Smooth muscle cell (in vitro differentiated cells): ENCODE results near the gene MRRF. TPM values are rescaled to one million over a fixed set of nuclear protein-coding genes. Genes with fewer than 3 reads are reported as not detected.

Source experiments
- DNase-seq: peaks from one replicate; lab custom pipeline; 2025; ENCODE audit not compliant: unreplicated experiment; lab: John Stamatoyannopoulos, UW
- H2AFZ ChIP-seq: fragments of 200-600 bp; sonication (generic); 2 replicates; pipeline ENCODE4 v1.6.0; 2016; ENCODE audit warnings: antibody characterized with exemption, low read depth, mild to moderate bottlenecking
- H3F3A ChIP-seq: fragments of 200-600 bp; sonication (generic); 2 replicates; pipeline ENCODE4 v1.6.0; 2017; ENCODE audit warnings: antibody characterized with exemption, low read depth
- H3K27ac ChIP-seq: fragments of 200-600 bp; sonication (generic); 2 replicates; pipeline ENCODE4 v1.5.1; 2016; ENCODE audit warnings: low read depth, mild to moderate bottlenecking
- H3K27me3 ChIP-seq: fragments of 200-600 bp; sonication (generic); 2 replicates; pipeline ENCODE4 v1.6.1; 2016; ENCODE audit warnings: low read depth, mild to moderate bottlenecking
- H3K36me3 ChIP-seq: fragments of 200-600 bp; sonication (generic); 2 replicates; pipeline ENCODE4 v1.5.1; 2016; ENCODE audit warnings: low read depth
- H3K4me1 ChIP-seq: fragments of 200-600 bp; sonication (generic); 2 replicates; pipeline ENCODE4 v1.5.1; 2016; ENCODE audit warnings: low read depth
- H3K4me2 ChIP-seq: fragments of 200-600 bp; sonication (generic); 2 replicates; pipeline ENCODE4 v1.6.0; 2016; ENCODE audit warnings: mild to moderate bottlenecking
- H3K4me3 ChIP-seq: fragments of 200-600 bp; sonication (generic); 2 replicates; pipeline ENCODE4 v1.5.1; 2016; ENCODE audit warnings: mild to moderate bottlenecking
- H3K79me2 ChIP-seq: fragments of 200-600 bp; sonication (generic); 2 replicates; pipeline ENCODE4 v1.6.0; 2016; ENCODE audit warnings: low read depth, mild to moderate bottlenecking
- H3K9ac ChIP-seq: fragments of 200-600 bp; sonication (generic); 2 replicates; pipeline ENCODE4 v1.6.0; 2016; ENCODE audit warnings: low read depth
- H3K9me3 ChIP-seq: fragments of 200-600 bp; sonication (generic); replicated peaks from 2 replicates; pipeline ENCODE4 v1.5.1; 2016; ENCODE audit warnings: low read depth
- H4K20me1 ChIP-seq: fragments of 200-600 bp; sonication (generic); 2 replicates; pipeline ENCODE4 v1.6.0; 2016; ENCODE audit warnings: low read depth
- CTCF ChIP-seq: fragments of 200-600 bp; sonication (generic); IDR thresholded peaks from 2 replicates; pipeline ENCODE4 v1.5.1; 2017; ENCODE audit warnings: borderline replicate concordance, mild to moderate bottlenecking, antibody characterized with exemption; ENCODE audit not compliant: insufficient read depth, poor library complexity, severe bottlenecking
- WGBS: methylation state at CpG from one replicate; pipeline ENCODE4 v1.1.7; 2016; ENCODE audit warnings: low lambda C conversion rate; 5-methylcytosine and 5-hydroxymethylcytosine counted together
- polyA plus RNA-seq: library from polyadenylated mRNA; unstranded; fragments of >200 nt; fragmentation: Nextera tagmentation; extraction: Ambion mirVana; gene quantifications from 2 replicates; pipeline ENCODE4 v1.2.1, GENCODE V29; 2016
- total RNA-seq: library from RNA; depleted of rRNA; stranded (reverse); fragments of >200 nt; gene quantifications from 2 replicates; pipeline ENCODE4 v1.2.3, GENCODE V29; 2014

MRRF gene
- total and polyA plus RNA-seq, 2 experiments from 2014 or later = 8.4 to 28.1 TPM

- Histone ChIP-seq H3K79me2 (no peaks in the 10 kb centered on the region), H3K36me3 (no peaks in the 10 kb centered on the region), H3K4me1 (peaks cover 7% of the 10 kb centered on the region), H3K9ac (no peak overlapping the region), H3K9me3 (no peaks in the 10 kb centered on the region), H3K27me3 (peaks cover 60% of the 10 kb centered on the region), H4K20me1 (no peaks in the 10 kb centered on the region), H2AFZ (no peak overlapping the region), H3F3A (no peaks in the 10 kb centered on the region), H3K27ac (no peak overlapping the region), H3K4me3 (no peak overlapping the region), H3K4me2 (no peak overlapping the region)
- no peak for DNase-seq
- WGBS = 68% methylated on average over 6 of the region's 6 CpGs
- TF ChIP-seq CTCF = no peak
Observed at GRCh38 chr9:122232796-122233306, 31.8 kb upstream of the MRRF start.

- H3K9me3 ChIP-seq = no peaks in the 10 kb centered on the region
- no peak overlapping the region for H3K9ac ChIP-seq
- DNase-seq = no peak
- H3K4me1 ChIP-seq = no peaks in the 10 kb centered on the region
- H3F3A ChIP-seq = no peaks in the 10 kb centered on the region
- H3K79me2 ChIP-seq = no peaks in the 10 kb centered on the region
- no peaks in the 10 kb centered on the region for H4K20me1 ChIP-seq
- H3K4me3 ChIP-seq = no peak overlapping the region
- WGBS = 89% methylated on average over 7 of the region's 7 CpGs
- no peak for TF ChIP-seq CTCF
- no peak overlapping the region for H2AFZ ChIP-seq
- peaks cover 47% of the 10 kb centered on the region for H3K27me3 ChIP-seq
- no peaks in the 10 kb centered on the region for H3K36me3 ChIP-seq
- no peak overlapping the region for H3K27ac ChIP-seq
- no peak overlapping the region for H3K4me2 ChIP-seq
Observed at GRCh38 chr9:122234022-122234748, 30.5 kb upstream of the MRRF start.

- no peaks in the 10 kb centered on the region for H4K20me1 ChIP-seq
- WGBS = 70% methylated on average over 10 of the region's 10 CpGs
- peaks cover 22% of the 10 kb centered on the region for H3K27me3 ChIP-seq
- H3K9ac ChIP-seq = no peak overlapping the region
- no peak overlapping the region for H3K27ac ChIP-seq
- no peak for DNase-seq
- no peak overlapping the region for H2AFZ ChIP-seq
- no peaks in the 10 kb centered on the region for H3K4me1 ChIP-seq
- H3K36me3 ChIP-seq = peaks cover 9% of the 10 kb centered on the region
- H3F3A ChIP-seq = no peaks in the 10 kb centered on the region
- TF ChIP-seq CTCF = no peak
- H3K4me2 ChIP-seq = no peak overlapping the region
- H3K79me2 ChIP-seq = no peaks in the 10 kb centered on the region
- H3K4me3 ChIP-seq = no peak overlapping the region
- H3K9me3 ChIP-seq = no peaks in the 10 kb centered on the region
Observed at GRCh38 chr9:122236681-122237080, 28.0 kb upstream of the MRRF start.

GRCh38 chr9:122239722-122240121 is 25.0 kb upstream of the MRRF start:
- Histone ChIP-seq H3K9ac (no peak overlapping the region), H3K4me2 (no peak overlapping the region), H2AFZ (no peak overlapping the region), H3K36me3 (peaks cover 22% of the 10 kb centered on the region), H3K27me3 (no peaks in the 10 kb centered on the region), H3K4me1 (no peaks in the 10 kb centered on the region), H4K20me1 (no peaks in the 10 kb centered on the region), H3F3A (no peaks in the 10 kb centered on the region), H3K9me3 (no peaks in the 10 kb centered on the region), H3K27ac (no peak overlapping the region), H3K79me2 (no peaks in the 10 kb centered on the region), H3K4me3 (no peak overlapping the region)
- WGBS = 95% methylated on average over 5 of the region's 5 CpGs
- DNase-seq = no peak
- no peak for TF ChIP-seq CTCF
